ENCODE results near the gene OPA3.

- TF ChIP-seq CTCF (IDR thresholded peaks at IDR 0.05), result no peak
- TF ChIP-seq EP300 (IDR thresholded peaks at IDR 0.05), result no peak
These were observed 15.8 kb upstream of the OPA3 start for GRCh38 chr19:45600340-45600885.

All from ovary (tissue), 3 donors.